DND-41 (cell line): ENCODE data around the gene WNT9B.

Experiments
- ATAC-seq: fragments of 200-7000 bp; cut with Tn5 transposase; 3 replicates; pipeline ENCODE4 v1.9.1; 2021; ENCODE audit warnings: low read depth; ENCODE audit not compliant: insufficient read depth
- DNase-seq: peaks from one replicate; pipeline ENCODE4 v3.0.0-alpha.2; 2020
- H2AFZ ChIP-seq: 2 replicates; pipeline ENCODE4 v1.6.0; 2012; ENCODE audit warnings: low read depth, low read length
- H3K27ac ChIP-seq: 2 replicates; pipeline ENCODE4 v1.5.1; 2012; ENCODE audit warnings: low read length, inconsistent platforms
- H3K27me3 ChIP-seq: fragments of 200-600 bp; sonication (generic); 2 replicates; pipeline ENCODE4 v1.6.0; 2012; ENCODE audit warnings: low read length, mild to moderate bottlenecking, inconsistent platforms; ENCODE audit not compliant: insufficient read depth, poor library complexity
- H3K36me3 ChIP-seq: 2 replicates; pipeline ENCODE4 v1.5.1; 2012; ENCODE audit warnings: low read length, inconsistent platforms; ENCODE audit not compliant: insufficient read depth
- H3K4me1 ChIP-seq: 2 replicates; pipeline ENCODE4 v1.5.1; 2012; ENCODE audit warnings: mild to moderate bottlenecking, low read length; ENCODE audit not compliant: insufficient read depth
- H3K4me2 ChIP-seq: 2 replicates; pipeline ENCODE4 v1.6.0; 2012; ENCODE audit warnings: mild to moderate bottlenecking, moderate library complexity, low read length, inconsistent platforms; ENCODE audit not compliant: insufficient read depth
- H3K4me3 ChIP-seq, 2 experiments: fragments of 200-600 bp in 1 of 2; shearing (Covaris generic) in 1 of 2; 2 replicates each; pipeline ENCODE4 v1.5.1; 2012 to 2016; ENCODE audit warnings: inconsistent platforms in 2 of 2, low read length in 2 of 2, mild to moderate bottlenecking in 2 of 2, low read depth in 1 of 2, moderate library complexity in 1 of 2
- H3K79me2 ChIP-seq: 2 replicates; pipeline ENCODE4 v1.6.0; 2012; ENCODE audit warnings: low read length, inconsistent platforms; ENCODE audit not compliant: insufficient read depth
- H3K9ac ChIP-seq: 2 replicates; pipeline ENCODE4 v1.6.0; 2012; ENCODE audit warnings: low read depth, mild to moderate bottlenecking, inconsistent platforms, low read length, moderate library complexity
- H3K9me3 ChIP-seq: 2 replicates; pipeline ENCODE4 v1.5.1; 2012; ENCODE audit warnings: low read length, moderate library complexity, mild to moderate bottlenecking, inconsistent platforms; ENCODE audit not compliant: insufficient read depth, severe bottlenecking
- H4K20me1 ChIP-seq: 2 replicates; pipeline ENCODE4 v1.6.0; 2012; ENCODE audit warnings: low read length; ENCODE audit not compliant: insufficient read depth
- EZH2 ChIP-seq: IDR thresholded peaks from 3 replicates; pipeline ENCODE4 v1.6.1; 2012; ENCODE audit warnings: borderline replicate concordance, low read depth, mild to moderate bottlenecking, moderate library complexity, low read length, inconsistent platforms; ENCODE audit not compliant: severe bottlenecking
- TF ChIP-seq, protein P1 (sequence below): IDR thresholded peaks from 2 replicates; pipeline ENCODE4 v1.5.1; 2012; ENCODE audit warnings: borderline replicate concordance, low read length, moderate library complexity, mild to moderate bottlenecking; ENCODE audit not compliant: poor library complexity, severe bottlenecking; ENCODE audit errors: extremely low read depth

Gene WNT9B

DNA sequence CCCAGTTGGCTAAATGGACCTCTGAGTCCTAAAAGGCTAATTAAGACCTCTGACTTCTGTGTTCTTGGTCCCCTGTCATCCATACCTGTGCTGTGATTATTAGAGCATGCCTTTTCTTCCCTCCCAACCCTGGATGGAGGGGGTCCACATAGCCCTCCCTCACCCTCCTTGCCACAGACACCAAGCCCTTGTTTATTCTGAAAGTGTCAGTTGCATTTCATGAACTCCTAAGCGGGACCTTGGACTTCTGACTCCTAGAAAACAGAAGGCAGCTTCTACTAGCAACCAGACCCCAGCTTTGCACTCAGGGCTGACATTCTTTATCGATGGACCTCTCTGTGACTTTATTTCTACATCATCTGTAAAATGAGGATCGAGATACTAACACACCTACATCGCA, 38.1 kb downstream of the WNT9B start:
- no peak for ATAC-seq
- Histone ChIP-seq H4K20me1 (0 out of 2 replicates have a peak, but pooled peaks cover 4% of the 10 kb centered on the region), H2AFZ (no peak overlapping the region), H3K79me2 (no peaks in the 10 kb centered on the region), H3K4me2 (no peak overlapping the region), H3K4me1 (no peaks in the 10 kb centered on the region), H3K9ac (no peak overlapping the region), H3K9me3 (no peaks in the 10 kb centered on the region), H3K27ac (no peak overlapping the region), H3K4me3 (no peak overlapping the region), H3K27me3 (peaks cover 21% of the 10 kb centered on the region), H3K36me3 (no peaks in the 10 kb centered on the region)
- no peak for TF ChIP-seq EZH2
- TF ChIP-seq, protein P1, sequence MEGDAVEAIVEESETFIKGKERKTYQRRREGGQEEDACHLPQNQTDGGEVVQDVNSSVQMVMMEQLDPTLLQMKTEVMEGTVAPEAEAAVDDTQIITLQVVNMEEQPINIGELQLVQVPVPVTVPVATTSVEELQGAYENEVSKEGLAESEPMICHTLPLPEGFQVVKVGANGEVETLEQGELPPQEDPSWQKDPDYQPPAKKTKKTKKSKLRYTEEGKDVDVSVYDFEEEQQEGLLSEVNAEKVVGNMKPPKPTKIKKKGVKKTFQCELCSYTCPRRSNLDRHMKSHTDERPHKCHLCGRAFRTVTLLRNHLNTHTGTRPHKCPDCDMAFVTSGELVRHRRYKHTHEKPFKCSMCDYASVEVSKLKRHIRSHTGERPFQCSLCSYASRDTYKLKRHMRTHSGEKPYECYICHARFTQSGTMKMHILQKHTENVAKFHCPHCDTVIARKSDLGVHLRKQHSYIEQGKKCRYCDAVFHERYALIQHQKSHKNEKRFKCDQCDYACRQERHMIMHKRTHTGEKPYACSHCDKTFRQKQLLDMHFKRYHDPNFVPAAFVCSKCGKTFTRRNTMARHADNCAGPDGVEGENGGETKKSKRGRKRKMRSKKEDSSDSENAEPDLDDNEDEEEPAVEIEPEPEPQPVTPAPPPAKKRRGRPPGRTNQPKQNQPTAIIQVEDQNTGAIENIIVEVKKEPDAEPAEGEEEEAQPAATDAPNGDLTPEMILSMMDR = no peak
- DNase-seq = no peak

- Histone ChIP-seq H2AFZ (no peak overlapping the region), H3K27me3 (peaks cover 21% of the 10 kb centered on the region)
Observed at GRCh38 chr17:46889992-46890564, 38.7 kb downstream of the WNT9B start.

GRCh38 chr17:46890638-46891037, 39.3 kb downstream of the WNT9B start:
- Histone ChIP-seq H3K4me2 (no peak overlapping the region), H3K9me3 (no peaks in the 10 kb centered on the region), H3K36me3 (no peaks in the 10 kb centered on the region), H3K4me3 (no peak overlapping the region), H3K27me3 (peaks cover 21% of the 10 kb centered on the region), H3K4me1 (no peaks in the 10 kb centered on the region), H3K9ac (no peak overlapping the region), H4K20me1 (0 out of 2 replicates have a peak, but pooled peaks cover 4% of the 10 kb centered on the region), H3K79me2 (no peaks in the 10 kb centered on the region), H3K27ac (no peak overlapping the region), H2AFZ (no peak overlapping the region)
- no peak for ATAC-seq
- no peak for TF ChIP-seq EZH2
- TF ChIP-seq, protein P1 = no peak
- no peak for DNase-seq

More at GRCh38 chr17:46889992-46890564, 38.7 kb downstream of the WNT9B start:
- Histone ChIP-seq H4K20me1 (0 out of 2 replicates have a peak, but pooled peaks cover 4% of the 10 kb centered on the region), H3K9me3 (no peaks in the 10 kb centered on the region), H3K27ac (no peak overlapping the region), H3K36me3 (no peaks in the 10 kb centered on the region), H3K9ac (no peak overlapping the region), H3K79me2 (no peaks in the 10 kb centered on the region), H3K4me3 (no peak overlapping the region), H3K4me1 (no peaks in the 10 kb centered on the region), H3K4me2 (no peak overlapping the region)
- DNase-seq (no peak), ATAC-seq (no peak)
- no peak for TF ChIP-seq EZH2
- TF ChIP-seq, protein P1 = no peak
